T-helper 9 cell (primary cell): ENCODE data around the gene ZNF565.
"Not testable (repeated sequence)": the region's sequence is repeated elsewhere in the genome, so short reads cannot be mapped to it uniquely, and the experiment has no call there.

Source experiments
- DNase-seq: peaks from one replicate; pipeline ENCODE4 v3.0.0-alpha.2; 2020
- total RNA-seq, 2 donors: gene quantifications; one replicate each; lab custom pipeline; 2026; lab: John Stamatoyannopoulos, UW

Gene ZNF565
- total RNA-seq = 8.7 to 10.1 reads per million in 2 donors

GRCh38 chr19:36214386-36215275 is at the start of gene ZNF565, which contains the start of gene ZNF146:
Gene ZNF565, minus strand, starts transcription at chr19:36214665. Its CDS starts 12,680 bp downstream, at chr19:36201985.
Gene ZNF146, plus strand, starts transcription at chr19:36215106. Its CDS starts 21,335 bp downstream, at chr19:36236441.
- peak; percentile 92 for DNase-seq

GRCh38 chr19:36259211-36259610 is 44.7 kb upstream of the ZNF565 start:
- no peak for DNase-seq

GRCh38 chr19:36258028-36258875 is 43.8 kb upstream of the ZNF565 start:
- DNase-seq = no peak

- no peak for DNase-seq
Measured at GRCh38 chr19:36257520-36257876, 43.0 kb upstream of the ZNF565 start.

GRCh38 chr19:36256853-36257519 is 42.5 kb upstream of the ZNF565 start:
- no peak for DNase-seq

GRCh38 chr19:36256064-36256463 is 41.6 kb upstream of the ZNF565 start:
- DNase-seq = no peak

GRCh38 chr19:36255316-36255715 is 40.9 kb upstream of the ZNF565 start:
- no peak for DNase-seq

- DNase-seq = no peak
Measured at GRCh38 chr19:36254848-36255247, 40.4 kb upstream of the ZNF565 start.

GRCh38 chr19:36252047-36252446 is 37.6 kb upstream of the ZNF565 start:
- no peak for DNase-seq

GRCh38 chr19:36246006-36246481 is 31.6 kb upstream of the ZNF565 start:
- DNase-seq = no peak

GRCh38 chr19:36245210-36246005 is 30.9 kb upstream of the ZNF565 start:
- DNase-seq = no peak

GRCh38 chr19:36244066-36244465 is 29.6 kb upstream of the ZNF565 start:
- DNase-seq = no peak

GRCh38 chr19:36236946-36237310 is 22.5 kb upstream of the ZNF565 start:
- DNase-seq = no peak

- DNase-seq = no peak
Measured at GRCh38 chr19:36236304-36236945, 22.0 kb upstream of the ZNF565 start.

GRCh38 chr19:36233626-36234025 is 19.2 kb upstream of the ZNF565 start:
- not testable (repeated sequence) for DNase-seq

GRCh38 chr19:36225219-36225892 is 10.9 kb upstream of the ZNF565 start:
- DNase-seq = no peak

GRCh38 chr19:36222503-36222902 is 8.0 kb upstream of the ZNF565 start:
- DNase-seq = no peak

- no peak for DNase-seq
Measured at GRCh38 chr19:36221474-36221873, 7.0 kb upstream of the ZNF565 start.

GRCh38 chr19:36215276-36216123 is 1.0 kb upstream of the ZNF565 start:
- DNase-seq = no peak

- no peak for DNase-seq
Measured at GRCh38 chr19:36212895-36213294, 1.6 kb downstream of the ZNF565 start.
